ENCODE measurements around the gene ENOX1.

DNA sequence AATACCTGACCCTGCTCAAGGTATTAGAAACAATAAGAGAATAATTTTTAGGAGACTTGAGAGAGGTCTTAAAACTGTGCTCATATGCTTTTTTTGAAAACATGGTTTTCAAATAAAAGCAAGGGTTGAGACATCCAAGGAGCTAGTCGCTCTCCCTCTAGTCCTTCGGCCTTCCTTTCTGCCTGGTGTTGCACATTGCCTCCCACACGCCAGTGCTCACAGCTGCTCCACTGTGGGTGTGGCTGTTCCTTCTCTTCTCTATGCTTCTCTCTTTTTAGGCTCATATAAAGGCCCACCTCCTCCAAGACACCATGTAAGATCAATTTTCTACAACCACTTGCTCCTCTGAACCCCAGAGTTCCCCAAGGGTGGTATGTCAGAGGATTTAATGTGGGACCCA lies 352.6 kb downstream of the ENOX1 start:
- no peak for TF ChIP-seq SIN3A (IDR thresholded peaks at IDR 0.05; ENCODE audit: borderline replicate concordance, insufficient read depth, low read length)
- no peak for TF ChIP-seq TAF1 (IDR thresholded peaks at IDR 0.05; ENCODE audit: borderline replicate concordance, insufficient read depth, low read length)

Measured in PFSK-1 (cell line).